Uterus (tissue), 4 donors: Measurements from ENCODE around the gene PABPC1L. TPM values are rescaled to one million over a fixed set of nuclear protein-coding genes. Genes with fewer than 3 reads are reported as not detected.
A peak's percentile ranks its signal among the peaks of the same experiment; 100 is the strongest.

Experiments
- DNase-seq, 2 donors: peaks; one replicate each; pipeline ENCODE4 v3.0.0-alpha.2; 2019 to 2020
- H3K27ac ChIP-seq, 2 donors: fragments of 200-600 bp; sonication (generic); 1 replicate in 1 of 2; 2 replicates in 1 of 2; pipeline ENCODE4 v1.5.1; 2016 to 2018
- H3K27me3 ChIP-seq, 2 donors: fragments of 200-600 bp; sonication (generic); one replicate each; pipeline ENCODE4 v1.5.1; 2018 to 2019; ENCODE audit warnings: control low read depth in 1 of 2
- H3K36me3 ChIP-seq, 2 donors: fragments of 200-600 bp; sonication (generic); one replicate each; pipeline ENCODE4 v1.5.1; 2019; ENCODE audit warnings: control low read depth in 1 of 2
- H3K4me1 ChIP-seq, 2 donors: fragments of 200-600 bp; sonication (generic); one replicate each; pipeline ENCODE4 v1.5.1; 2018 to 2019; ENCODE audit warnings: control low read depth in 1 of 2
- H3K4me3 ChIP-seq, 2 donors: fragments of 200-600 bp; sonication (generic); 1 replicate in 1 of 2; 2 replicates in 1 of 2; pipeline ENCODE4 v1.5.1; 2018 to 2019; ENCODE audit warnings: mild to moderate bottlenecking in 1 of 2
- H3K9me3 ChIP-seq, 2 donors: fragments of 200-600 bp; sonication (generic); one replicate each; pipeline ENCODE4 v1.5.1; 2019; ENCODE audit warnings: control low read depth in 1 of 2
- POLR2A ChIP-seq, 2 donors: fragments of 450-650 bp; IDR thresholded peaks; one replicate each; pipeline ENCODE4 v1.6.1; 2016; ENCODE audit warnings: antibody characterized with exemption in 2 of 2, mild to moderate bottlenecking in 1 of 2, moderate library complexity in 1 of 2
- intact Hi-C: fragments of 100-400 bp; cut with DNase I; formaldehyde crosslinking; loops from one replicate; pipeline ENCODE4 v1.15.1; 2023; ENCODE audit warnings: low total_unique reads
- total RNA-seq, 4 donors: library from RNA; depleted of rRNA in 3 of 4; stranded (reverse); fragments of >200 nt in 3 of 4; gene quantifications; one replicate each; pipeline versions ENCODE4 v1.1.0 to v1.2.4, GENCODE V29; 2014 to 2023
- TF ChIP-seq, protein P1 (sequence below), 4 experiments: fragments of 200-600 bp in 2 of 4; fragments of 450-650 bp in 2 of 4; sonication (generic) in 2 of 4; IDR thresholded peaks; one replicate each; pipeline ENCODE4 v1.5.1; 2016 to 2019; ENCODE audit warnings: antibody characterized with exemption in 4 of 4, mild to moderate bottlenecking in 2 of 4, moderate library complexity in 1 of 4
- donor health status: DM: yes; HTN: yes; CAD: no.

The PABPC1L gene
- total RNA-seq, 4 donors from 2014 or later: 0.59 to 17.3 (median 12.9) TPM; not detected in 1

DNA sequence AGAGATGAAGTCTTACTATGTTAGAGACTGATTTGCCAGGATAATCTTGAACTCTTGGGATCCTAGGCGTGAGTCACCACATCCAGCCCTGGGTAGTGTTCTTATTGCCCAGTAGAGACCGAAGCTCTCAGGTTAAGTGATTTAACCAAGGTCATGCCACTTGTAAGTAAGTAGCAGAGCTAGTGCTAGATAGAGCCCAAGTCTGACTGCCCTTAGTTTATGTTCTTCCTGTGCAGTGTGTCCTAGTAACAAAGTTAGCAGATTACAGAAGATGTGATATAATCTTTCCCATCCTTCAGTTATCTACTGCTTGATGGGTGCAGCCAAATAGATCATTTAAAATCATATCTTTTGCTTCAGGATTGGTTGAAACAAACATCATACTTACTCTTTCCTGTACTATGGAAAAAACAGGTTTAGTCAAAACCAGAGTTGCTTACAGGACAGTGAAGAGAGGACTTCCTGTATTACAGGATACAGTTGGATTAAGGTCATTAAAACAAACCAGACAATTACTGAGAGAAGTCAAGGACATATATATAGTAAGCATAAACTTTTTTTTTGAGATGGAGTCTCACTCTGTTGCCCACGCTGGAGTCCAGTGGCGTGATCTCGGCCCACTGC is 9.5 kb upstream of the PABPC1L start:
- TF ChIP-seq POLR2A (IDR thresholded peaks at IDR 0.05): no peak
- TF ChIP-seq, protein P1, sequence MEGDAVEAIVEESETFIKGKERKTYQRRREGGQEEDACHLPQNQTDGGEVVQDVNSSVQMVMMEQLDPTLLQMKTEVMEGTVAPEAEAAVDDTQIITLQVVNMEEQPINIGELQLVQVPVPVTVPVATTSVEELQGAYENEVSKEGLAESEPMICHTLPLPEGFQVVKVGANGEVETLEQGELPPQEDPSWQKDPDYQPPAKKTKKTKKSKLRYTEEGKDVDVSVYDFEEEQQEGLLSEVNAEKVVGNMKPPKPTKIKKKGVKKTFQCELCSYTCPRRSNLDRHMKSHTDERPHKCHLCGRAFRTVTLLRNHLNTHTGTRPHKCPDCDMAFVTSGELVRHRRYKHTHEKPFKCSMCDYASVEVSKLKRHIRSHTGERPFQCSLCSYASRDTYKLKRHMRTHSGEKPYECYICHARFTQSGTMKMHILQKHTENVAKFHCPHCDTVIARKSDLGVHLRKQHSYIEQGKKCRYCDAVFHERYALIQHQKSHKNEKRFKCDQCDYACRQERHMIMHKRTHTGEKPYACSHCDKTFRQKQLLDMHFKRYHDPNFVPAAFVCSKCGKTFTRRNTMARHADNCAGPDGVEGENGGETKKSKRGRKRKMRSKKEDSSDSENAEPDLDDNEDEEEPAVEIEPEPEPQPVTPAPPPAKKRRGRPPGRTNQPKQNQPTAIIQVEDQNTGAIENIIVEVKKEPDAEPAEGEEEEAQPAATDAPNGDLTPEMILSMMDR (IDR thresholded peaks at IDR 0.05): no peak
- Histone ChIP-seq H3K27ac (no peak overlapping the region), H3K27me3 (no peaks in the 10 kb centered on the region), H3K4me3 (no peak overlapping the region), H3K9me3 (no peaks in the 10 kb centered on the region), H3K36me3 (no peaks in the 10 kb centered on the region), H3K4me1 (no peaks in the 10 kb centered on the region)
- intact Hi-C loops: no loop called here
- no peak for DNase-seq

DNA sequence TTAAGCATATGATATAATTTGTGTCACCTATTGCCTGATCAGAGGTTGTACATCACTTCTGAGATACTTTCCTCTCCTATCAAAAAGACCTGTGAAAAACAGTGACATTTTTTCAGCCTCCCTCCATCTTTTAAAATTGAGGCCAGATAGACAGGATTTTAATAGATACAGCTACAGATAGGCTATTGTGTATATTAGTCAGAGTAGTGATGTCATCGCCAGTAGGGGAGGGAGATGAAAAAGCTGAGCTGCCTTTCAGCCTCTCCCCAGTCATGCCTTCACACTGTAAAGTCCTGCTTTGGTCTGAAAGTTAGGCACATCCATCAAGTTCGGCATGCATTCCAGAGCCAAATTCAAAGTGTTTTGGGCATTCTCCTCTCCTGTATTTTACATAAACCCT is 7.9 kb upstream of the PABPC1L start:
- no peaks in the 10 kb centered on the region for H3K36me3 ChIP-seq
- H3K4me1 ChIP-seq: no peaks in the 10 kb centered on the region
- H3K9me3 ChIP-seq: no peaks in the 10 kb centered on the region
- DNase-seq: no peak
- H3K27me3 ChIP-seq: no peaks in the 10 kb centered on the region
- H3K27ac ChIP-seq: no peak overlapping the region
- TF ChIP-seq, protein P1 (IDR thresholded peaks at IDR 0.05): no peak
- no peak for TF ChIP-seq POLR2A (IDR thresholded peaks at IDR 0.05)
- intact Hi-C loops: no loop called here
- H3K4me3 ChIP-seq: no peak overlapping the region

DNA sequence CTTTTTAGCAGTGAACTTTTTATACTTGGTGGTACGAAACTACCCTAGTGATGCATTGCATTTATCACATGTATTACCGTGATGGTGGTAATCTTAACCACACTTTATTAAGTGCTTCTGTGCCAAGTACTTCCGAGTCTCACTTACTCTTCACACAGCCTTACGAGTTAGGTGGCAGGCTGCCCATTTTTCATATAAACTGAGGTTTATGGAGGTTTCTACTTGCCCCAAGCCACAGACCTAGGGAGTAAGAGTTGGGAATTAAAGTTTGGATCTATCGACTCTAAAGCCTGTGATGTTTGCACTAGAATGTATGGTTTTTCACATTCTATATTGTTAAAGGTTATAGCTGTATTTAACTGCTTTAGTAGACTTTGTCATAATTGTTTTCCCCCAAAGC is 5.5 kb upstream of the PABPC1L start:
- intact Hi-C loops: no loop called here
- Histone ChIP-seq H3K27ac (no peak overlapping the region), H3K27me3 (no peaks in the 10 kb centered on the region), H3K4me3 (no peak overlapping the region), H3K9me3 (no peaks in the 10 kb centered on the region), H3K36me3 (no peaks in the 10 kb centered on the region), H3K4me1 (no peaks in the 10 kb centered on the region)
- TF ChIP-seq POLR2A (IDR thresholded peaks at IDR 0.05): no peak
- TF ChIP-seq, protein P1 (IDR thresholded peaks at IDR 0.05): no peak
- DNase-seq: no peak

DNA sequence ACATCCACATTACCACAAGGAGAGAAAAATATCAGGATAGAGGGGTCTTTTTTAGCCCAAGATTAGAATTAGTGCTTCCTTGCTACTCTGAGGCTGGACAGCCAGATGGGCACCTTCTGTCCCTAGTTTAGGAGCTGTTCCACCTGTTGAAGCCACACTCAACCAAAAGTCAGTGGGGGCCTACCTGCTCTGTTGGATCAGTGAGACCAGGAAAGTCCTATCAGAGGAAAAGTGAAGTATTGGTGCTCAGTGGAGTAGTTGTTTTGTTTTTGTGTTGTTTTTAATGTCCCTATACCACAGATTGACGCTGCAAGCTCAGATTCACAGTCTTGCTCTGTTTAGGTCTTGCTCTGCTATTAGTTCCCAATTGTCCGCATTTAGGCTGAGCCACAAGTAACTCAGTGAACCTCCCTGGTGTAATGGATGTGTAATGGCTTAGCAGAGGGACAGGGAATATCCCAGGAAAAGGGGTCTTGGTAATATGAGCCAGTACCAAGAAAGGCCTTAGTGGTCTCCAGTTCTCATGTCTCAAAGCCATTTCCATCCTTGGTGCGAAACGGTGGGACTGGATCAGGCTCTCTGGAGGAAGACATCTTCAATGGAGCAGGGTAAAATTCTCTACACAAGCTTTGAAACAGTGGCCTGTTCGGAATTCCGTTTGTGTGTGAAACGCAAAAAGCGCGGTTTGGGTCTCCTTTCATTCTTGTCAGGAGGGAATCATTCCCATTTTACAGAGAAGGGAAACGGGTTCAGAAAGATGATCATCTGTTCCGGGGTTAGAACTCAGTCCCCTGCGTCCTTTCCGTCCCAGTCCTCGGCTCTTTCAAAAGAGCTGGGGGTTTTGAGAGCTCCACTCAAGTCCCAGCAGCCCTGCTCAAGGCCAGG is 631 bp upstream of the PABPC1L start:
- no peaks in the 10 kb centered on the region for H3K36me3 ChIP-seq
- no peak for TF ChIP-seq POLR2A (IDR thresholded peaks at IDR 0.05)
- TF ChIP-seq, protein P1 (IDR thresholded peaks at IDR 0.05): no peak
- H3K27ac ChIP-seq: no peak overlapping the region
- no peaks in the 10 kb centered on the region for H3K9me3 ChIP-seq
- no peak for DNase-seq
- no peaks in the 10 kb centered on the region for H3K27me3 ChIP-seq
- peak overlapping the region; percentile 39 to 43 for H3K4me3 ChIP-seq
- intact Hi-C loops: no loop called here
- H3K4me1 ChIP-seq: peaks cover 0 to 5% of the 10 kb centered on the region in 2 donors

DNA sequence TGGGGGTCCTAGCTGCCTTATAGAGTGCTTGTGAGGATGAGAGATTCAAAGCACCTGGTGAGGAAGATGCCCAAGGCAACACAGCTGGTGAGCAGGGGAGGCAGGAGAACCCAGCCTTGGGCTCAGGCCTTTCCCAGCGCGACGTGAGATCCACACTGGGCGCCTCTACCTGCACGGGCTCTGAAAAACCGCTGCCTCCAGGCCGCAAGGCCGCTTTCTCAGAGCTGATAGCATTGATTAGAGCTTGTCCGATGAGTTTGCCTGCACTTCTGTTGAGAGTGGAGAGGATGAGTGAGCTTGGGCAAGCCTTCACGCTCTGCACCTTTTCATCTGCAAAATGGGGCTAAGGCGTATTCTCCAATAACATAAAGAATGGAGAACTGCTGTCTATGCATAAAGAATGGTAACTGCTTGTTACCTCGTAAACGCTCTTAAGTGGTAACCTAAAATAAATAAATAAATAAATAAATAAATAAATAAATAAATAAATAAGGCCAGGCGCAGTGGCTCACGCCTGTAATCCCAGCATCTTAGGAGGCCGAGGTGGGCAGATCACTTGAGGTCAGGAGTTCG is 916 bp downstream of the PABPC1L start:
- Histone ChIP-seq H3K4me1 (peaks cover 0 to 5% of the 10 kb centered on the region in 2 donors), H3K9me3 (no peaks in the 10 kb centered on the region), H3K27me3 (no peaks in the 10 kb centered on the region), H3K4me3 (no peak overlapping the region), H3K36me3 (no peaks in the 10 kb centered on the region), H3K27ac (no peak overlapping the region)
- TF ChIP-seq, protein P1 (IDR thresholded peaks at IDR 0.05): no peak
- no peak for TF ChIP-seq POLR2A (IDR thresholded peaks at IDR 0.05)
- intact Hi-C loops: no loop called here
- DNase-seq: no peak
